ENCODE results near the gene CA4.

CA4 gene

GRCh38 chr17:60134396-60135150 lies 15.2 kb upstream of the CA4 start:
- no peak for DNase-seq

GRCh38 chr17:60135151-60135950 lies 14.4 kb upstream of the CA4 start:
- DNase-seq = peak; percentile 64

- no peak for DNase-seq
These were observed 13.7 kb upstream of the CA4 start for GRCh38 chr17:60135951-60136666.

GRCh38 chr17:60137731-60138130 lies 12.0 kb upstream of the CA4 start:
- DNase-seq = no peak

DNA sequence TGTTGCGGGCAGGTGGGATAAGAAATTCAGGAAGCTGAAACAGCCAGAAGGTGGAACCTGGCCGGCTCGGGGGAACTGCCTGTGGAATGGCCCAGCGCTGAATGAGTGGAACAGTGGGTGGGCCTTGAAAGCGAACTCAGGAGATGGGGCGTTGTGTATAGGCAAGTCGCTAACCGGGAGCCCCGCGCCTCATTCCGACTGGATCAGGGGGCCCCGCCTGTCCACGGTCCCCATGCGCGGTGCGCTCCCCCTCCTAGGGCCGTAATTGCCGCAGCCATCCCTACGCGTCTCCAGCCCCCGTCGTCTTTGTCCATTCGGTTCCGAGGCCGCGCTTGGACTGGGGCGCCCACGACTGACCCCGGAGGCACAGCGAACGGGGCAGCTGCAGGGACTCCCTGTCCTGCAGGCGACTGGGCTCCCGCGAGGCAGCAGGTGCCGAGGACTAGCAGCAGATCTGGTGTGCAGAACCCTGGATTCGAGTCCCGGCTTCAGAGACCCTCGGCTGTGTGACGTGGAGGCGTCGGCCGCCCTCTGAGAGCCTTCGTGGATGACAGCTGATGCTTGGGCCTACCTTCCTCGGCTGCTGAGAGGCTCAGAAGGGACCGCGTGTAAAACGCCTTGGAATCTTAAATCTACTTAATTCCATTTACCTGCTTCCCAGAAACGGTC lies 10.9 kb upstream of the CA4 start:
- no peak for DNase-seq

- DNase-seq = no peak
These were observed 10.1 kb upstream of the CA4 start for GRCh38 chr17:60139438-60140285.

GRCh38 chr17:60141111-60142018 lies 8.4 kb upstream of the CA4 start:
- DNase-seq = no peak

GRCh38 chr17:60142872-60143499 lies 6.8 kb upstream of the CA4 start:
- peak; percentile 90 for DNase-seq

GRCh38 chr17:60145006-60145935 lies 4.5 kb upstream of the CA4 start:
- DNase-seq = no peak

- no peak for DNase-seq
These were observed 3.6 kb upstream of the CA4 start for GRCh38 chr17:60146206-60146605.

- DNase-seq = no peak
These were observed 2.1 kb upstream of the CA4 start for GRCh38 chr17:60147553-60148223.

- DNase-seq = no peak
These were observed 1.4 kb upstream of the CA4 start for GRCh38 chr17:60148373-60148772.

DNA sequence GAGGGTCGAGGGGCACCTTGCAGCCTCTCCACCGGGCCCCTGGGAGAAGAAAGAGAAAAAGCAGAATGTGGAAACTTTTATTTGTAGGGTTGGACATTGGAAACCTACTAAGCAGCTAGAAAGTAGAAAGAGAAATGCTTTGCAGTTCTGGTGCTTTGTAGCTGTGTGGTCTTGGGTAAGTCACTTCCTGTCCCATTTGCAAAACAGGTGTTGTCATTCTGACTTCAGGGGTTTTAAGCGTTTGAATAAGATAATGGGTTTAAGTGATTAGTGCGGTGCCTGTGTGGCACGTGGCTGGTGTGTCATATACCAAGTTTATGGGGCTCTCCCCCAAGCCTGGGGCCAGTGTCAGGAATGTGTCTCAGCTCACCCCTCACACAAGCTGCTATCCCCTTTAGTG lies 1.6 kb downstream of the CA4 start:
- no peak for DNase-seq

- DNase-seq = no peak
These were observed 4.0 kb downstream of the CA4 start for GRCh38 chr17:60153606-60154390.

GRCh38 chr17:60154616-60155426 lies 5.0 kb downstream of the CA4 start:
- no peak for DNase-seq

- DNase-seq = no peak
These were observed 5.6 kb downstream of the CA4 start for GRCh38 chr17:60155427-60155814.

- DNase-seq = no peak
These were observed 6.0 kb downstream of the CA4 start for GRCh38 chr17:60155815-60156214.

Data from NCI-H1694 treated with DMSO at 0.1 percent for 48 hours (cell line).